Progenitor cell of endocrine pancreas (in vitro differentiated cells): ENCODE measurements around the gene CDH12. TPM values are rescaled to one million over a fixed set of nuclear protein-coding genes. Genes with fewer than 3 reads are reported as not detected.
"Not testable (repeated sequence)": the region's sequence is repeated elsewhere in the genome, so short reads cannot be mapped to it uniquely, and the experiment has no call there.

ENCODE experiments used
- DNase-seq: peaks from one replicate; pipeline ENCODE4 v3.0.0; 2021; ENCODE audit warnings: low spot score; ENCODE audit not compliant: unreplicated experiment
- H3K27ac Mint-ChIP-seq: 2 replicates; pipeline ENCODE4 v1.8.0; 2021; ENCODE audit warnings: mild to moderate bottlenecking, moderate library complexity, mixed read lengths
- H3K27me3 Mint-ChIP-seq: 2 replicates; pipeline ENCODE4 v1.8.0; 2021; ENCODE audit warnings: mixed read lengths
- H3K36me3 Mint-ChIP-seq: 2 replicates; pipeline ENCODE4 v1.8.0; 2022; ENCODE audit warnings: mixed read lengths; ENCODE audit not compliant: insufficient read depth
- H3K4me1 Mint-ChIP-seq: 2 replicates; pipeline ENCODE4 v1.8.0; 2021; ENCODE audit warnings: low read depth, mixed read lengths
- H3K4me3 Mint-ChIP-seq: 2 replicates; pipeline ENCODE4 v1.8.0; 2021; ENCODE audit warnings: low read depth, mild to moderate bottlenecking, moderate library complexity, mixed read lengths
- H3K9me3 Mint-ChIP-seq: 2 replicates; pipeline ENCODE4 v1.8.0; 2021; ENCODE audit warnings: low read depth, mixed read lengths
- CTCF ChIP-seq: fragments of 200-600 bp; sonication (generic); IDR thresholded peaks from one replicate; pipeline ENCODE4 v1.5.0; 2021; ENCODE audit warnings: antibody characterized with exemption, mild to moderate bottlenecking; ENCODE audit not compliant: unreplicated experiment
- total RNA-seq: library from RNA; stranded (reverse); gene quantifications from 2 replicates; pipeline ENCODE4 v1.2.1, GENCODE V29; 2021

CDH12 gene
- total RNA-seq, 1 donor from 2014 or later: 2.8 TPM

GRCh38 chr5:22213703-22214495 lies 639.2 kb downstream of the CDH12 start:
- not testable (repeated sequence) for H3K9me3 Mint-ChIP-seq, H3K36me3 Mint-ChIP-seq, H3K4me1 Mint-ChIP-seq, H3K27ac Mint-ChIP-seq, H3K4me3 Mint-ChIP-seq
- DNase-seq: peak; percentile 14
- H3K27me3 Mint-ChIP-seq: peaks cover 14% of the 10 kb centered on the region
- peak; percentile 42 for TF ChIP-seq CTCF

- not testable (repeated sequence) for H3K27ac Mint-ChIP-seq, H3K36me3 Mint-ChIP-seq, H3K4me1 Mint-ChIP-seq, H3K9me3 Mint-ChIP-seq
- DNase-seq: peak; percentile 24
- peak overlapping the region; percentile 61 for H3K4me3 Mint-ChIP-seq
- H3K27me3 Mint-ChIP-seq: peaks cover 14% of the 10 kb centered on the region
Observed at GRCh38 chr5:22212254-22212991, 640.7 kb downstream of the CDH12 start.

GRCh38 chr5:22208463-22208862 lies 644.7 kb downstream of the CDH12 start:
- peaks cover 11% of the 10 kb centered on the region for H3K27me3 Mint-ChIP-seq
- H3K9me3 Mint-ChIP-seq, H3K27ac Mint-ChIP-seq, H3K4me3 Mint-ChIP-seq, H3K4me1 Mint-ChIP-seq, DNase-seq, H3K36me3 Mint-ChIP-seq: not testable (repeated sequence)

GRCh38 chr5:22188651-22189050 lies 664.5 kb downstream of the CDH12 start:
- H3K9me3 Mint-ChIP-seq, H3K4me3 Mint-ChIP-seq, H3K27ac Mint-ChIP-seq, H3K4me1 Mint-ChIP-seq, H3K27me3 Mint-ChIP-seq, DNase-seq, H3K36me3 Mint-ChIP-seq: not testable (repeated sequence)

GRCh38 chr5:22187632-22188228 lies 665.4 kb downstream of the CDH12 start:
- DNase-seq, H3K4me1 Mint-ChIP-seq, H3K27ac Mint-ChIP-seq, H3K27me3 Mint-ChIP-seq, H3K36me3 Mint-ChIP-seq, H3K9me3 Mint-ChIP-seq, H3K4me3 Mint-ChIP-seq: not testable (repeated sequence)

- not testable (repeated sequence) for H3K4me1 Mint-ChIP-seq, H3K9me3 Mint-ChIP-seq, H3K27ac Mint-ChIP-seq, H3K36me3 Mint-ChIP-seq, DNase-seq, H3K4me3 Mint-ChIP-seq, H3K27me3 Mint-ChIP-seq
Observed at GRCh38 chr5:22169226-22169625, 683.9 kb downstream of the CDH12 start.

- not testable (repeated sequence) for H3K27ac Mint-ChIP-seq, H3K27me3 Mint-ChIP-seq, H3K36me3 Mint-ChIP-seq, H3K4me3 Mint-ChIP-seq, H3K4me1 Mint-ChIP-seq, H3K9me3 Mint-ChIP-seq, DNase-seq
Observed at GRCh38 chr5:22168704-22169103, 684.4 kb downstream of the CDH12 start.

- H3K4me1 Mint-ChIP-seq, H3K36me3 Mint-ChIP-seq, H3K9me3 Mint-ChIP-seq, H3K27ac Mint-ChIP-seq, DNase-seq, H3K27me3 Mint-ChIP-seq, H3K4me3 Mint-ChIP-seq: not testable (repeated sequence)
Observed at GRCh38 chr5:22165931-22166330, 687.2 kb downstream of the CDH12 start.

GRCh38 chr5:22164910-22165748 lies 688.0 kb downstream of the CDH12 start:
- H3K4me1 Mint-ChIP-seq, DNase-seq, H3K27me3 Mint-ChIP-seq, H3K27ac Mint-ChIP-seq, H3K36me3 Mint-ChIP-seq, H3K9me3 Mint-ChIP-seq, H3K4me3 Mint-ChIP-seq: not testable (repeated sequence)

GRCh38 chr5:22156953-22157352 lies 696.2 kb downstream of the CDH12 start:
- H3K27me3 Mint-ChIP-seq, H3K9me3 Mint-ChIP-seq, H3K4me1 Mint-ChIP-seq, H3K27ac Mint-ChIP-seq, DNase-seq, H3K36me3 Mint-ChIP-seq, H3K4me3 Mint-ChIP-seq: not testable (repeated sequence)

GRCh38 chr5:22154779-22155178 lies 698.4 kb downstream of the CDH12 start:
- not testable (repeated sequence) for H3K4me3 Mint-ChIP-seq, DNase-seq, H3K27me3 Mint-ChIP-seq, H3K27ac Mint-ChIP-seq, H3K4me1 Mint-ChIP-seq, H3K36me3 Mint-ChIP-seq, H3K9me3 Mint-ChIP-seq
